ENCODE measurements around the gene TAF12.
"Not testable (repeated sequence)": the region's sequence is repeated elsewhere in the genome, so short reads cannot be mapped to it uniquely, and the experiment has no call there.

The TAF12 gene

DNA sequence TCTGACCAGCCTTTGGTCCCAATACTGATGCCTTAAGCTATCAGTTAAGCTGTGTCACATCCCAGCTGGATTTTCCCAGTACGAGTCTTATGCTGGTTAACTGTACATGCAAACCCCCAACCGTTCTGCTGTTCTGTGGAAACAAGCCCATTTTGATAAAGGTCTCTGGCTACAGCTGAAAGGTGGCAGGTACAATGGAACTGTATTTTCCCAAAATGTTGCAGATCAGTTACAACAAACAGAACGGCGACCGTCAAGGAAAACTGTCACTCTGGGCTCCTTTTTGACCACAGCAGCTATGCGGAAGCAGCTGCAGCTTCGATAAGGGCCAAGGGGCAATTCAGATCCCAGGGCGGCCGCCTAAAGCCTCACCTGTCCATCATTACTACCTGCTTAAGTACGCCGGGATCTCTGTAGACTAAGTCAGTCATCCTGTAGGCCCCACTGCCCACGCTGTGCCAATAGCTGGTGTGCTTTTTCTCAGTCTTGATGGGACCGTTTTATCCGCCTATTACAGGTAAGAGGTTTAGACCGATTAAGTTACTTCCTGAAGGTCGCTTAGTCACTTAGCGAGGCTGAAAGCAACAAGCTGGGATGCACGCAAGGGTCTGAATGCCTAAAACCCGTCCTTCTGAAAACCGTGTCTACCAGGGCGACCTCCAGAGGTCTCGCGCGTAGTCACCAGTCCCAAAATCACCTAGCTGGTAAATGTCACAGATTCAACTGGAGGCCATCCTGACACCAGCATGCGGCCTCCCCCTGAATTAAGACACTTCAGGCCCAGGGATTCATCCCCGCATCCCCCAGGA lies 61.9 kb downstream of the TAF12 start:
- DNase-seq, result peak in 3 of 4 experiments; percentile 45 to 58 (median 48)

DNA sequence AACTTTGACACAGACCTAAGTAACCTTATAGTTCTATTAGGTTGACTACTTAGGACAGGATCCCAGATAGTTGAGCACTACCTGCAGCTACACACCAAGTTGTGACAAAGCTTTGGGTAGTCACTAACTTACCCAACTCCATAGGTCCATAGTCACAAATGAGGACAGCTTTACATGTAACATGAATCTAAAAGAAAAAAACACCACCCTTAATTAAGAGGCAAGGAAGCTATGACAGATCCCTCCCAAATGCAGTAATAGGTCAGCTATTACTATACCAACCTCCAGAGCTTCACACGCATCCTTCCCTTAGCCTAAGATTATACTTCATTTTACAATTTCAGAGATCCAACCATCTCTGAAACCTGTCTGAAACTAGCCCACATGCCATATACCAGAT lies 63.5 kb downstream of the TAF12 start:
- no peak for DNase-seq

DNA sequence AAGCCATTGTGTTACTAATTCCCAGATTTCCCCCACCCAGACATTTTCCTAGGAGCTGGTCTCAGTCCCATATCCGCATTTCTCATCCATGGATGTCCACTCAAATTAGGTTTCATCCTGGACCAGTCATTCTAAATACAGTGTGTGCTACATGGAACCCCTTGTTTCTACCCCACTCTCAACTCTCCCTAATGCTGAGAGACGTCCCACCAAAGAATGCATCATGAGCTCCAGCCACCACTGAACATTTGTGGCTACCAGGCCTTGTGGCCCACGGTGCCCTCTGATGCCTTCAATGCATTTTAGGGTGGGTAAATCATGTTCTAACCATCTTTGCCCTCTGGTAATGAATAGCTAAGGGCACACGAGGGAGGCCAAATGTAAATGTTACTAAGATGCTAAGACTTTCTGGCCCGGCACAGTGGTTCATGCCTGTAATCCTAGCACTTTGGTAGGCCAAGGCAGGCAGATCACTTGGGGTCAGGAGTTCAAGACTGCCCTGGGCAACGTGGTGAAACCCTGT lies 64.1 kb downstream of the TAF12 start:
- DNase-seq, result no peak

DNA sequence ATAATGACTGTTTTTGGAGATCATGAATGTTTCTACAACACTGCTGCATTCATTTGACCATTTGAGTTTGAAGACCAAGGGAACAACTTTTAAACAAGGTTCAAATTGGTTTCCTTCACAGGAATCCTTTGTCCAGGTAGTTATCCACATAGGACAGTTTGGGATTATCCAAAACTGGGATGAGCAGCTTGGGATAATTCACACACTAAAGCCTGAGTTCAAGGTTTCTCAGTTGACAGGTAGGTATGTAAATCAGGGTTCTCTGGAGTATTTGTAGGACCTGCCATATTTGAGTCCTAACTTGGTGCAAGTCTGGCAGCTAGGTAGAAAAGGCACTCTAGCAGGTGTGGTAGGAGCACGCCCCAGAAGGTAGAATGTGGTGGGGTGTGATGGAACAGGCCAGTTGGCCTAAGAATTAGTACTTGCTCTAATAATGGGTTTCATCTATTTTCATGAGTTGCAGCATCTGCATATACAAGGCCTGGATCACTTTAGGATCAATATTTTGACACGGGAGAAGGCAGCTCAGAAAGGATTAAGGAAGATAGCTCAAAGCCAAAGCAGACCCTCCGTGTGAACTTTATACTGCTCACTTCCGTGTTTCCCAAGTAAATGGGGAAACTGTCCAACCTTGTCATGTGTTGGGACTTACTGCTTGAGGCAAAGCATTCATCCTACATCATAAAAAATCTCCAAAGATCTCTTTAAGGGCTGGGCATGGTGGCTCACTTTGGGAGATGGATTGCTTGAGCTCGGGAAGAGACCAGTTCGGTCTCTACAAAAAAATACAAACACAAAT lies 64.9 kb downstream of the TAF12 start:
- DNase-seq, result no peak

DNA sequence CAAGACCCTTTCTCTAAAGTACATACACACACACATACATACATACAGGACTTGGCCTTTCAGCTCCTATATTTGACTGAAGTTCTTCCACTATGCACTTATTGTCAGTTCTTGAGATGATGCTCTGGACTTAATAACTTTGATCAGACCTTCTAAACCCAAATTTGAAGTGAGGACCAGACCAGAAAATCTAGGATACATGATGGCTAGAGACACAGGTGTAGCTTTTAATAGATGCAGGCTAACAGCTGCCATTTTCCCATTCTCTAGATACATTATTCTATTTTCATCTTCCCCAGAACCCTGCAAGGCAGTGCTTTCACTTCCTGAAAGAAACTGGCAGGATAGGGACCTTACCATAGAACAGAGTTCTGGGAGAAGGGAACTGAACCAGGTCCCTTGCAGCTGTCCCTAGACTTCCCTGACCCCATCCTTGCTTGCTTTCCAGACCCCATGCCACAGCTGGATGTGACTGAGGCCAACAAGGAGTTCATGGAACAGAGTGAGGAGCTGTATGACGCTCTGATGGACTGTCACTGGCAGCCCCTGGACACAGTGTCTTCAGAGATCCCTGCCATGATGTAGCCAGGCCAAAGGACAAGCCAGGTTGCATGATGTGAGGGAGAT lies 65.7 kb downstream of the TAF12 start:
- DNase-seq, result no peak

DNA sequence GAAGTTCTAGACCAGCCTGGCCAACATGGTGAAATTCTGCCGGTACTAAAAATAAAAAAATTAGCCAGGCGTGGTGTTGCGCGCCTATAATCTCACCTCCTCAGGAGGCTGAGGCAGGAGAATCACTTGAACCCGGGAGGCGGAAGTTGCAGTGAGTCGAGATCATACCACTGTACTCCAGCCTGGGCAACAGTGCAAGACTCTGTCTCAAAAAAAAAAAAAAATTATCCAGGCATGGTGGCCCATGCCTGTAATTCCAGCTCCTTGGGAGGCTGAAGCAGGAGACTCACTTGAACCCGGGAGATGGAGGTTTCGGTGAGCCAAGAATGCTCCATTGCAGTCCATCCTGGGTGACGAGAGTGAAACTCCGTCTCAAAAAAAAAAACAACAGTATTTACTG lies 69.3 kb downstream of the TAF12 start:
- DNase-seq, result no peak

DNA sequence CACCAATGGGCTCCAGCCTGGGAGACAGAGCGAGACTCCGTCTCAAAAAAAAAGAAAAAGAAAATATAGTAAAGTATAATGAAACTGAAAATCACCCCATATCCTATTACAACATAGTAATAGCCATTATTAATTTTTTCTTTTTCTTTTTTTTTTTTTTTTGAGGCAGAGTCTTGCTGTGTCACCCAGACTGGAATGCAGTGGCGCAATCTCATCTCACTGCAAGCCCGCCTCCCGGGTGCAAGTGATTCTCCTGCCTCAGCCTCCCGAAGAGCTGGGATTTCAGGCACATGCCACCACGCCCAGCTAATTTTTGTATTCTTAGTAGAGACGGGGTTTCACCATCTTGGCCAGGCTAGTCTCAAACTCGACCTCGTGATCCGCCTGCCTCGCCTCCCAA lies 70.0 kb downstream of the TAF12 start:
- not testable (repeated sequence) for DNase-seq

DNA sequence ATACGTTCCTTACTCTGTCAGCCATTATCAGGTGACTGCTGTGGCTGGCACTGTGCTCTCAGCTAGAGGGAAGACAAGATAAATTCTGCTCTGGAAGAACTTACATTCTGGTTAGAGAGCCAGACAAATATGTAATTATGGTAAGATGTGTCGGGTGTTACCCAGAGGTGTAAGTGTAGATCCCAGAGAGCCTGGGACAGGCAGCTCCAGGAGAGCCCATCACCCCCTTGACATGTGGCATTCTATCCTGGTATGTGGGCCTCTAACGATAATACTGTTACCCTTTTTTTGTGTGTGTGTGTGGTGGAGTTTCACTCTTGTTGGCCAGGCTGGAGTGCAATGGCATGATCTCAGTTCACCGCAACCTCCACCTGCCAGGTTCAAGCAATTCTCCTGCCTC lies 71.0 kb downstream of the TAF12 start:
- DNase-seq, result no peak

DNA sequence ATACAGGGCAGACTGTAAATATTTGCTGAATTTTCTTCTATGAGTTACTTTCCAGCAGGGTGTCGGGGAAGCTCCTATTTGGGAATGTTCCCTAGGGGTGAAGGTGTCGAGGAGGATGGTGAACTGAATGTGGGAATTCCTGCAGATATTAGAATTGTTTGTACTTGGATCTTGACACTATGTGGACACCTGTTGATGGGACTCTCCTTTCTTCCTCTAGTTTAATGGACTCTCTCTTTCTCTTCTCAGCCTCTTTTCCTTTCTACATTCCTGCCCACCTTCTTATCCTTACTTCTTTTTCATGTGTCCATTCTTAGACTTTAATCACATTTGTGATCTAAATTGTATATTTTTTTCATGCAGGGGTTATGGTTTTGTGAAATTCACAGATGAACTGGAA lies 75.9 kb downstream of the TAF12 start:
- DNase-seq, result no peak

DNA sequence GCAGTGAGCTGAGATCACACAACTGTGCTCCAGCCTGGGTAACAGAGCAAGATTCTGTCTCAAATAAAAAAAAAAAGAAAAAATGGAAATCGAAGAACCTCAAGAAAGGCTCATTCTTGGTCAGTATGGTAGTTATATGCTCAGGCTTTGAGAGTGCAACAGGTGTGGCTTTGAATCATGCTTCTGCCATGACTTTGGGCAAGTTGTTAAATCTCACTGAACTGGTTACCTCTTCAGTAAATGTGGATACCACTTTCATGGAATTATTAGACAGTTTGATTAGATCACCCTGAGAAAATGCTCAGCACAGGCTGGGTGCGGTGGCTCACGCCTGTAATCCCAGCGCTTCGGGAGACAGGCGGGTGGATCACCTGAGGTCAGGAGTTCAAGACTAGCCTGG lies 77.1 kb downstream of the TAF12 start:
- DNase-seq, result no peak

DNA sequence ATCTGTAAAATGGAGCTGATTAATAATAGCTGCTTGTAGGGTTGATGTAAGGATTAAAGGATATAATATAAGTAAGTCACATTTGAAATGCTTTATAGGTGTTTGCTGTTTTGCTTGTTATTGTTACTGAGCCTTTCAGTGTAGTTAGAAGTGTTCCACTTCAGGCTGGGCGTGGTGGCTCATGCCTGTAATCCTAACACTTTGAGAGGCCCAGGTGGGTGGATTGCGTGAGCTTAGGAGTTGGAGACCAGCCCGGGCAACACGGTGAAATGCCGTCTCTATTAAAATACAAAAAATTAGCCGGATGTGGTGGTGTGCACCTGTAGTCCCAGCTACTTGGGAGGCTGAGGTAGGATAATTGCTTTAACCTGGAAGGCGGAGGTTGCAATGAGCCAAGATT lies 77.8 kb downstream of the TAF12 start:
- DNase-seq, result no peak

DNA sequence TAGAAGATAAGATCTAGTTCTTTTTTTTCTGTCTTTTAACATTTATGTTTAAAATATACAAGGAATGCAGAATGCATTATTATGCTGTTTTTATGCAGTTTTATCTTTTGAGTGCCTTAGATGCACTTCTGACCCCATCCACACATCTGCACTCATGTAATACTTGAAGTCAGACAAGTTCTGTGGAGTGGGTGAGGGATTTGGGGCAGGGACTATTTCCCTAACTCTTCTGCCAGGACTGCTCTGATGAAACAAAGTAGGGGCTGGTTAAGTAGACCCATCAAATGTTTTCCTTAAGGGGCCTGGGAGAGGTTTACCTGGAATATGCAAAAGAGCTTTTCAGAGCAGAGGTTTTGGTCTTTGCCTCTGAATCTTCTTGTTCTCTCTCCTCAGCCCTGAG lies 78.6 kb downstream of the TAF12 start:
- no peak for DNase-seq

DNA sequence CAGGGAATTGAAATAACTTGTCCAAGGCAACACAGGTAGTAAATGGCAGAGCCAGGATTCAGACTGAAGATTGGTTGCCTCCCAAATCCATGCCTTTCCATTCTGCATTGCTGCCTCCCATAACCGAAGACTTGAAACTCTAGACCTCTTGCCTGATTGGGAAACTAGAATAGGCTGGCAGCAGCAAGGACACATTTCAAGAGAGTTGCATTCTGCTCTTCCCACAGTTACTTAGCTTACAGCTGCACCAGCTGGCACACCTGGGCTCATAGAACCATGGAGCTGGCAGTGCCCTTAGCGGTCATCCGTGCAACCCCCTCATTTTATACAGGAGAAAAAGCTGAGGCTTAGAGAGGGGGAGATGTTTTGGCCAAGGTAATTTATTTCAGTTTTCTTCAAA lies 82.0 kb downstream of the TAF12 start:
- DNase-seq, result no peak
